Natural killer cell (primary cell): ENCODE results near the gene SLC35B2. TPM values are rescaled to one million over a fixed set of nuclear protein-coding genes. Genes with fewer than 3 reads are reported as not detected.
A peak's percentile ranks its signal among the peaks of the same experiment; 100 is the strongest.

Source experiments
- ATAC-seq, 3 donors: fragments of 150-1000 bp in 2 of 3; fragments of 200-7000 bp in 1 of 3; cut with Tn5 transposase; 1 replicate in 1 of 3; 2 replicates in 2 of 3; pipeline ENCODE4 v1.10.0; 2021; ENCODE audit warnings: mild to moderate bottlenecking in 2 of 3, moderate library complexity in 2 of 3
- DNase-seq, 2 donors: peaks; one replicate each; pipeline versions ENCODE4 v3.0.0 to v3.0.0-alpha.2; 2013 to 2021; ENCODE audit warnings: mixed read lengths in 1 of 2
- H3K27ac ChIP-seq: one replicate; pipeline ENCODE4 v1.5.1; 2013; ENCODE audit warnings: mild to moderate bottlenecking, low read length
- H3K27me3 ChIP-seq: one replicate; pipeline ENCODE4 v1.6.1; 2013; ENCODE audit warnings: low read length; ENCODE audit not compliant: control insufficient read depth, insufficient read depth
- H3K36me3 ChIP-seq: one replicate; pipeline ENCODE4 v1.6.1; 2013; ENCODE audit warnings: low read length; ENCODE audit not compliant: control insufficient read depth, insufficient read depth
- H3K4me1 ChIP-seq: one replicate; pipeline ENCODE4 v1.6.1; 2013; ENCODE audit warnings: low read length; ENCODE audit not compliant: control insufficient read depth, insufficient read depth
- H3K4me3 ChIP-seq: one replicate; pipeline ENCODE4 v1.5.1; 2013; ENCODE audit warnings: low read length
- H3K9me3 ChIP-seq: one replicate; pipeline ENCODE4 v1.6.1; 2013; ENCODE audit warnings: low read length; ENCODE audit not compliant: control insufficient read depth, insufficient read depth
- H3K27ac Mint-ChIP-seq, 2 donors: one replicate each; pipeline ENCODE4 v1.8.0; 2022; ENCODE audit warnings: mild to moderate bottlenecking in 2 of 2, mixed read lengths in 2 of 2, moderate library complexity in 1 of 2
- H3K27me3 Mint-ChIP-seq, 2 donors: one replicate each; pipeline ENCODE4 v1.8.0; 2022; ENCODE audit warnings: low read depth in 2 of 2, mixed read lengths in 2 of 2
- H3K36me3 Mint-ChIP-seq: one replicate; pipeline ENCODE4 v1.8.0; 2022; ENCODE audit warnings: mixed read lengths
- H3K4me1 Mint-ChIP-seq, 2 donors: one replicate each; pipeline ENCODE4 v1.8.0; 2022; ENCODE audit warnings: mixed read lengths in 2 of 2
- H3K4me3 Mint-ChIP-seq: one replicate; pipeline ENCODE4 v1.8.0; 2022; ENCODE audit warnings: mild to moderate bottlenecking, moderate library complexity, mixed read lengths
- H3K9me3 Mint-ChIP-seq, 2 donors: one replicate each; pipeline ENCODE4 v1.8.0; 2022; ENCODE audit warnings: mixed read lengths in 2 of 2
- CTCF ChIP-seq: fragments of 200-600 bp; IDR thresholded peaks from one replicate; pipeline ENCODE4 v1.8.0; 2022; ENCODE audit warnings: antibody characterized with exemption
- WGBS: methylation state at CpG from one replicate; pipeline ENCODE4 v1.1.7; 2013; ENCODE audit warnings: missing lambda C conversion rate; ENCODE audit not compliant: insufficient coverage; 5-methylcytosine and 5-hydroxymethylcytosine counted together
- intact Hi-C: fragments of 100-400 bp; cut with micrococcal nuclease; formaldehyde crosslinking; loops from one replicate; pipeline ENCODE4 v1.14.2; 2022
- total RNA-seq, 4 donors: library from RNA; stranded (reverse); fragments of 120-200 nt in 1 of 4; gene quantifications; one replicate each; pipeline versions ENCODE4 v1.2.3 to v1.2.4, GENCODE V29; 2013 to 2022

SLC35B2 gene
- total RNA-seq, 3 donors from 2014 or later (not counting 1 experiment from before 2014, with no cell fraction given): 20.9 to 27.7 (median 26.8) TPM

- H3K27me3 ChIP-seq: peaks cover 17% of the 10 kb centered on the region
- WGBS: 66% methylated on average over 15 of the region's 17 CpGs
- H3K9me3 Mint-ChIP-seq: no peaks in the 10 kb centered on the region
- no peaks in the 10 kb centered on the region for H3K36me3 Mint-ChIP-seq
- peaks cover 19 to 48% of the 10 kb centered on the region in 2 donors for H3K4me1 Mint-ChIP-seq
- TF ChIP-seq CTCF: no peak
- intact Hi-C loops: loop anchor here (1.0 kb wide), 1 partner anchor 18 kb away; the partner anchor contains the start of gene HSP90AB1
- H3K27ac ChIP-seq: peak overlapping the region; percentile 74
- H3K27me3 Mint-ChIP-seq: peaks cover 12 to 15% of the 10 kb centered on the region in 2 donors
- H3K4me3 Mint-ChIP-seq: peak overlapping the region; percentile 93
- ATAC-seq (no peak), DNase-seq (no peak)
- H3K27ac Mint-ChIP-seq: peak overlapping the region; percentile 93 to 98
- no peaks in the 10 kb centered on the region for H3K9me3 ChIP-seq
- peaks cover 50% of the 10 kb centered on the region for H3K4me1 ChIP-seq
- peaks cover 8% of the 10 kb centered on the region for H3K36me3 ChIP-seq
- H3K4me3 ChIP-seq: peak overlapping the region; percentile 19
These were observed 8.4 kb upstream of the SLC35B2 start for GRCh38 chr6:44265722-44266233.

GRCh38 chr6:44265007-44265721, 7.8 kb upstream of the SLC35B2 start, which contains the start of gene NFKBIE:
TSS of gene NFKBIE (minus strand) at chr6:44265551. CDS start at chr6:44265346, 205 bp downstream.
- intact Hi-C loops: loop anchor here (1.0 kb wide), 1 partner anchor 18 kb away; the partner anchor contains the start of gene HSP90AB1
- Histone ChIP-seq H3K4me1 (peaks cover 50% of the 10 kb centered on the region), H3K27ac (peak within 1 kb of the TSS; percentile 92), H3K9me3 (no peaks in the 10 kb centered on the region), H3K36me3 (peaks cover 12% of the 10 kb centered on the region), H3K4me3 (peak within 1 kb of the TSS; percentile 94), H3K27me3 (peaks cover 17% of the 10 kb centered on the region)
- Mint-ChIP-seq H3K4me3 (peak within 1 kb of the TSS; percentile 93), H3K9me3 (no peaks in the 10 kb centered on the region), H3K27ac (peak within 1 kb of the TSS; percentile 93 to 98), H3K36me3 (no peaks in the 10 kb centered on the region), H3K27me3 (peaks cover 11 to 15% of the 10 kb centered on the region in 2 donors), H3K4me1 (peaks cover 19 to 49% of the 10 kb centered on the region in 2 donors)
- peak; percentile 28 for TF ChIP-seq CTCF
- ATAC-seq (peak; percentile 81 to 95 (median 86)), DNase-seq (peak; percentile 96 to 98)
- under 1% methylated on average over 70 of the region's 72 CpGs for WGBS

- Mint-ChIP-seq H3K36me3 (no peaks in the 10 kb centered on the region), H3K4me3 (peak overlapping the region; percentile 93), H3K27me3 (peaks cover 7 to 8% of the 10 kb centered on the region in 2 donors), H3K27ac (peak overlapping the region; percentile 93 to 98), H3K4me1 (peaks cover 19 to 43% of the 10 kb centered on the region in 2 donors), H3K9me3 (no peaks in the 10 kb centered on the region)
- Histone ChIP-seq H3K4me3 (peak overlapping the region; percentile 94), H3K4me1 (peaks cover 46% of the 10 kb centered on the region), H3K9me3 (no peaks in the 10 kb centered on the region), H3K27me3 (peaks cover 9% of the 10 kb centered on the region), H3K36me3 (peaks cover 18% of the 10 kb centered on the region), H3K27ac (peak overlapping the region; percentile 92)
- DNase-seq: peak; percentile 46 to 67
- intact Hi-C loops: loop anchor here (1.0 kb wide), 1 partner anchor 17 kb away; the partner anchor contains the start of gene HSP90AB1
- peak; percentile 15 to 43 (median 21) for ATAC-seq
- TF ChIP-seq CTCF: no peak
- 0% methylated on average over 13 of the region's 13 CpGs for WGBS
These were observed 7.1 kb upstream of the SLC35B2 start for GRCh38 chr6:44264154-44265006.
